WTC11 (cell line): ENCODE measurements around the gene KDM5A. TPM values are rescaled to one million over a fixed set of nuclear protein-coding genes. Genes with fewer than 3 reads are reported as not detected.

Experiments used
- ATAC-seq: fragments of 200-7000 bp; cut with Tn5 transposase; 2 replicates; pipeline ENCODE4 v1.10.0; 2021; ENCODE audit warnings: mild to moderate bottlenecking, moderate library complexity
- CTCF ChIA-PET: fragments of 300-600 bp; sonication (Branson Sonifier 250); formaldehyde crosslinking; loops from one replicate; lab custom pipeline; 2021; ENCODE audit warnings: antibody characterized with exemption; lab: Charles Lee
- POLR2A ChIA-PET: fragments of 350-600 bp; sonication (Branson Sonifier 250); formaldehyde crosslinking; loops from one replicate; lab custom pipeline; 2021; ENCODE audit warnings: antibody characterized with exemption; lab: Charles Lee
- DNase-seq: peaks from one replicate; pipeline ENCODE4 v3.0.0; 2021; ENCODE audit warnings: low spot score
- H3K27ac Mint-ChIP-seq: 2 replicates; pipeline ENCODE4 v1.8.0; 2021; ENCODE audit warnings: mixed read lengths
- H3K27me3 Mint-ChIP-seq: 2 replicates; pipeline ENCODE4 v1.8.0; 2021; ENCODE audit warnings: low read depth, mild to moderate bottlenecking, moderate library complexity, mixed read lengths
- H3K36me3 Mint-ChIP-seq: 2 replicates; pipeline ENCODE4 v1.8.0; 2021; ENCODE audit warnings: mixed read lengths
- H3K4me1 Mint-ChIP-seq: 2 replicates; pipeline ENCODE4 v1.8.0; 2022; ENCODE audit warnings: mixed read lengths
- H3K4me3 Mint-ChIP-seq: 2 replicates; pipeline ENCODE4 v1.8.0; 2021; ENCODE audit warnings: mild to moderate bottlenecking, moderate library complexity, mixed read lengths
- H3K9me3 Mint-ChIP-seq: 2 replicates; pipeline ENCODE4 v1.8.0; 2021; ENCODE audit warnings: mixed read lengths
- AR ChIP-seq: fragments of 250-450 bp; sonication (Bioruptor Pico); IDR thresholded peaks from 2 replicates; pipeline ENCODE4 v1.9.0; 2021; ENCODE audit warnings: mild to moderate bottlenecking
- CREM ChIP-seq: sonication (generic); formaldehyde crosslinking; IDR thresholded peaks from 2 replicates; pipeline ENCODE4 v1.8.1; 2022; ENCODE audit warnings: mild to moderate bottlenecking, missing genetic modification reagents, moderate library complexity
- EMX1 ChIP-seq: fragments of 250-450 bp; sonication (Bioruptor Pico); IDR thresholded peaks from 2 replicates; pipeline ENCODE4 v1.8.0; 2021; ENCODE audit warnings: mild to moderate bottlenecking
- FOXJ3 ChIP-seq: sonication (generic); formaldehyde crosslinking; IDR thresholded peaks from 2 replicates; pipeline ENCODE4 v1.9.0; 2021; ENCODE audit warnings: missing genetic modification reagents, mild to moderate bottlenecking, borderline replicate concordance
- JAZF1 ChIP-seq: fragments of 250-450 bp; sonication (Bioruptor Pico); IDR thresholded peaks from 2 replicates; pipeline ENCODE4 v1.9.0; 2021; ENCODE audit warnings: moderate library complexity, mild to moderate bottlenecking, inconsistent platforms
- KAT7 ChIP-seq: sonication (generic); formaldehyde crosslinking; IDR thresholded peaks from 2 replicates; pipeline ENCODE4 v1.8.1; 2023; ENCODE audit warnings: missing genetic modification reagents, mild to moderate bottlenecking, borderline replicate concordance
- NFATC4 ChIP-seq: fragments of 250-450 bp; sonication (Bioruptor Pico); IDR thresholded peaks from 2 replicates; pipeline ENCODE4 v1.9.0; 2021; ENCODE audit warnings: mild to moderate bottlenecking
- OVOL2 ChIP-seq: fragments of 250-450 bp; sonication (Bioruptor Pico); IDR thresholded peaks from 2 replicates; pipeline ENCODE4 v1.9.0; 2021; ENCODE audit warnings: mild to moderate bottlenecking, borderline replicate concordance
- PRDM15 ChIP-seq: sonication (generic); formaldehyde crosslinking; IDR thresholded peaks from 2 replicates; pipeline ENCODE4 v1.8.0; 2022; ENCODE audit warnings: missing genetic modification reagents
- SP1 ChIP-seq: sonication (generic); formaldehyde crosslinking; conservative IDR thresholded peaks from 2 replicates; pipeline ENCODE4 v1.8.1; 2022; ENCODE audit warnings: missing genetic modification reagents
- TCF7 ChIP-seq: sonication (generic); formaldehyde crosslinking; IDR thresholded peaks from 2 replicates; pipeline ENCODE4 v1.8.0; 2022; ENCODE audit warnings: mild to moderate bottlenecking, low read depth, missing genetic modification reagents, moderate library complexity
- ZMAT4 ChIP-seq: fragments of 250-450 bp; sonication (Bioruptor Pico); IDR thresholded peaks from 2 replicates; pipeline ENCODE4 v1.9.0; 2021; ENCODE audit warnings: mild to moderate bottlenecking
- ZNF121 ChIP-seq: sonication (generic); formaldehyde crosslinking; IDR thresholded peaks from 2 replicates; pipeline ENCODE4 v1.8.0; 2023; ENCODE audit warnings: missing genetic modification reagents
- ZNF317 ChIP-seq: sonication (generic); formaldehyde crosslinking; IDR thresholded peaks from 2 replicates; pipeline ENCODE4 v1.8.1; 2023; ENCODE audit warnings: low read depth, mild to moderate bottlenecking, moderate library complexity, missing genetic modification reagents, borderline replicate concordance
- ZNF396 ChIP-seq: fragments of 250-450 bp; sonication (Bioruptor Pico); IDR thresholded peaks from 2 replicates; pipeline ENCODE4 v1.8.0; 2021; ENCODE audit warnings: mild to moderate bottlenecking, moderate library complexity, borderline replicate concordance
- total RNA-seq: library from RNA; stranded (reverse); gene quantifications from 3 replicates; pipeline ENCODE4 v1.2.3, GENCODE V29; 2021

The KDM5A gene
- total RNA-seq, 1 experiment from 2014 or later: 57.6 TPM

GRCh38 chr12:254039-254438 lies 135.1 kb downstream of the KDM5A start (continued):
- TF ChIP-seq AR (CRISPR knock-in tag): no peak

- H3K27me3 Mint-ChIP-seq: peaks cover 3% of the 10 kb centered on the region; the same call in 1 of the 2 replicates
- H3K4me1 Mint-ChIP-seq: peaks cover 9% of the 10 kb centered on the region
- POLR2A ChIA-PET: no interaction called here
- no peak overlapping the region for H3K27ac Mint-ChIP-seq
- H3K36me3 Mint-ChIP-seq: no peaks in the 10 kb centered on the region
- CTCF ChIA-PET: interaction anchor here (1.0 kb wide), 3 partner anchors 33 to 54 kb away, joined by 3 to 7 read pairs (median 5); no protein-coding TSS in a partner anchor
- no peak overlapping the region for H3K4me3 Mint-ChIP-seq
- H3K9me3 Mint-ChIP-seq: peaks cover 9% of the 10 kb centered on the region; the same call in 1 of the 2 replicates
- TF ChIP-seq ZNF121 (no peak), TCF7 (CRISPR knock-in tag) (no peak), FOXJ3 (no peak), SP1 (CRISPR knock-in tag) (no peak), AR (CRISPR knock-in tag) (no peak)
- ATAC-seq (no peak), DNase-seq (no peak)
Observed at GRCh38 chr12:253116-253831, 135.8 kb downstream of the KDM5A start.

GRCh38 chr12:252636-253035 lies 136.5 kb downstream of the KDM5A start:
- TF ChIP-seq ZNF396 (CRISPR knock-in tag): no peak
- TF ChIP-seq ZMAT4: no peak
- TF ChIP-seq OVOL2 (CRISPR knock-in tag): no peak
- no peak for TF ChIP-seq JAZF1 (CRISPR knock-in tag)
- no peak for TF ChIP-seq EMX1 (CRISPR knock-in tag)
- TF ChIP-seq KAT7 (CRISPR knock-in tag): no peak
- TF ChIP-seq SP1 (CRISPR knock-in tag): no peak
- TF ChIP-seq NFATC4 (CRISPR knock-in tag): no peak
- no peak for TF ChIP-seq CREM (CRISPR knock-in tag)
- no peak for TF ChIP-seq PRDM15 (CRISPR knock-in tag)
- no peak for TF ChIP-seq ZNF317 (CRISPR knock-in tag)
- CTCF ChIA-PET: interaction anchor here (1.0 kb wide), 1 partner anchor 33 kb away, joined by 5 read pairs; no protein-coding TSS in a partner anchor
- Mint-ChIP-seq H3K27ac (no peak overlapping the region), H3K9me3 (peaks cover 15% of the 10 kb centered on the region), H3K4me1 (peaks cover 9% of the 10 kb centered on the region), H3K4me3 (no peak overlapping the region), H3K27me3 (peaks cover 3% of the 10 kb centered on the region; the same call in 1 of the 2 replicates), H3K36me3 (peaks cover 2% of the 10 kb centered on the region; the same call in 1 of the 2 replicates)
- ATAC-seq (no peak), DNase-seq (no peak)
- POLR2A ChIA-PET: no interaction called here
